Measurements from ENCODE around the gene SPAG9.

The SPAG9 gene

DNA sequence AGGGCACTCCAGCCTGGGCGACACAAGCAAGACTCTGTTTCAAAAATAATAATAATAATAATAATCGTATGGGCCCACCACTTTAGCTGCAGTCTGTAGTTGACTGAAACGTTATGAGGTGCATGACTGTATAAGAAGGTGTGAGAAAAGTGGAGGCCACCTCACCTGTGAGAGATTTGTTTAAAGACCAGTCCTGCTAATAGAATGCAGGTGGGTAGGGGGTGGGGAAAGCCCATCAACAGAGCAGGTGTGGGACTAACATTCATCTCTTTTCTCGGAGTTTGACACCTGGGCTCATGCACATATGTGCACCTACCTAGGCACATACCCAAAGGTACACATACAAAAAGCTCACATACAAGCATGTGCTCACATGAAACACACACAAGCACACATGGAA, 186.5 kb downstream of the SPAG9 start:
- no peak for DNase-seq

GRCh38 chr17:50931144-50931908, 189.3 kb downstream of the SPAG9 start:
- DNase-seq: peak; percentile 81

- DNase-seq: no peak
Measured at GRCh38 chr17:50928646-50929045, 192.0 kb downstream of the SPAG9 start.

DNA sequence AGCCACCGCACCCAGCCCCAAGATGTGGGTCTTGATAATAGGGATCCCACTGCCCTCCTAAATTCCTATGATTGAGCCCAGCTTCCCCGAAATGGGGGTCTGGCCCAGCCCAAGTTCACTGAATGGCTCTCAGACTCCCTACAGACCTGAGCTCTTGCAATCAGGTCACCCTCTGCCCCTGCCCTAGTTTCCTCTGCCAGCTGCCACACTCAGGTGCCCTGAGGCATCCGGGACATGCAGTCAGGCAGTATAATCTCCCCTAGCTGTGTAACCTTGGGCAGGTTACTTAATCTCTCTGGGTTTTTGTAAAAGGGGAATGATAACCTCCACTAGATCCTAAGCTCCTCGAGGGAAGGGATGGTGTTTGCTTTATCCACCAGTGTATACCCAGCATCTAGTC, 193.4 kb downstream of the SPAG9 start:
- DNase-seq: no peak

GRCh38 chr17:50926523-50926922, 194.1 kb downstream of the SPAG9 start:
- DNase-seq: no peak

DNA sequence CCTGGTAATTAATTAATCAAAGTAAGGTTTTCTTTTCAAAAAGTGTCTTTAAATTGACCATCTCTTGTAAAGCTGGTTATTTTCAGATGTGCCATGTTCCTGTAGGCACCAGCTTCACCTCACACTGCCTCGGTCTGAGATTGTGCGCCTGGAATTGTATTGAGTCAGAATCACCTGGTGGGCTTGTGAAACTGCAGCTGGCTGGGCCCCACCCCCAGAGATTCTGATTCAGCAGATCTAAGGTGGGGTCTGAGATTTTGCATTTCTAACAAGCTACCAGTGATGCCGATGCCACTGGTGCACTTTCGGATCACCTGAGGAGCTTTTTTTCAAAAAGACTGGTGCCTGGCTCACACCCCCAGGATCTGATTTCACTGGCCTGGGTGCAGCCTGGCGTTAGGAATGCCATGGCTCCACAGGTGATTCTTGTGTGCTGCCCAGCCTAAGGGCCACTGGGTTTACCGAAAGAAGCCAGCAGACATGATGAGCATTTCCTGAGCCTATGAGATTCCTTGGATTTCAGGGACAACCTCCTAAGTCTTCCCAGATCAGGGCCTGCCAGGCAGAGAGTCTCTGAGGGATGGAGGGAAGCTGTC, 195.3 kb downstream of the SPAG9 start:
- no peak for DNase-seq

- DNase-seq: no peak
Measured at GRCh38 chr17:50924800-50925199, 195.9 kb downstream of the SPAG9 start.

GRCh38 chr17:50924300-50924699, 196.4 kb downstream of the SPAG9 start:
- DNase-seq: no peak

- peak; percentile 37 for DNase-seq
Measured at GRCh38 chr17:50923611-50924010, 197.1 kb downstream of the SPAG9 start.

DNA sequence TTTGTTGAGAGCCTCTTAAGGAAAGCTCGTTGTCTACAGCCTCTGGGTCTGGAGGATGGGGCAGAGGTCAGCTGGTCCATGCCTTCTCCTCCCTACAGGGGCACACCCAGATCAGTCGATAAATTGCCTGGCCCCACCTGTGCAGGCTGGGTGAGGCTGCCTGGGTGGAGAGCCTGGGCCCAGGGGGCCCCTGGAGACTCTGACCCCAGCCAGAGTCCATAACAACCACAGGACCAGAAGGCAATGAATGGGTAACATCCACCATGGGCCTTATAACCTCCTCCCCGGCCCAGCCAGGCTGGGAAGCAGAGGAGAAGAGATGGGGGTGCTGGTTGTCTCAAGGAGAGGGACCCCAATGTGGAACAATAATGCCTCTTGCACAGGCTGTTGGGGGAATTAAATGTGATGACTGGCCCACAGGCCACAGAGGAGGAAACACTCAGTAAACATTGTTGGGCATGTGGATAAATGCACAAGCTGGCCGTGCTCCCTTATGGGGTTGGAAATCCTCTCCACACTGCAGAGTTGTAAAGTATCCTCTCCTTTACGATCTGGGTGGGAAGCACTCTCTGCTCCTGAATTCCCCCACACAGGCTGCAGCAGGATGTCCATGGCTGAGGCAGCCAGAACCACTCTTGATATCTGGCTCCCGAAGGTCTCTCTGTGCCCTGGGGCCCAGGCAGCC, 197.8 kb downstream of the SPAG9 start:
- no peak for DNase-seq

DNA sequence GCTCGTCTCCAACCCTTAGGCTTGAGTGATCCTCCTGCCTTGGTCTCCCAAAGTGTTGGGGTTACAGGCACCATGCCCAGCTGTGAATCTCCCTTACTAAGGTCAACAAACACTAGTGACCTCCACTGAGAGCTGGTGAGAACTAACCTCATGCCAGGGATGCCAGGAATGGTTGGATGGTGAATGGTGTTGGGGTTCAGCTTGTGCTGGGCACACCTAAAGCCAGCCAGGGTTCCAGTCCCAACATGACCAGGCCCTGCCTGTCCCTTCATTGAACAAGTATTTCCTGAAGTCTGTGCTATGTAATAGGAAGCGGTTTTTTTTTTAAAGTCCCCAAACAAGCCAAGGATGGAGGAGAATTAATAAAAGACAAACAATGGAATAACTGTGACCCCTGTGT, 198.6 kb downstream of the SPAG9 start:
- no peak for DNase-seq

- DNase-seq: no peak
Measured at GRCh38 chr17:50920891-50921586, 199.6 kb downstream of the SPAG9 start.

DNA sequence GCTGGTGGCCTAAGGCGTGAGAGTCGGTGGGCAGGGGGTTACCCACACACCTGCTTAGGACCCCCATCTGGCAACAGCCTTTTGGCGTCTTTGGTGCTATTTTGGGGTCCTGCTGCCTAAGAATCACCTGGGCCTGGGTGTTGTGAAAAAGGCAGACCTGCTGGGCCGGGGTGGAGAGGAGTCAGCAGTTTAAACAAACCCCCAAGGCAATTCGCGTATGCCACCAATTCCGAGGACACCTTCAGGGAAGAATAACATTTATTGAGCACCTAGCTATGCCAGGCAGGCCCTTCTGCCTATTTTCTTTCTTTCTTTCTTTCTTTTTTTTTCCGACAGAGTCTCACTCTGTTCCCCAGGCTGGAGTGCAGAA, 200.6 kb downstream of the SPAG9 start:
- no peak for DNase-seq

DNA sequence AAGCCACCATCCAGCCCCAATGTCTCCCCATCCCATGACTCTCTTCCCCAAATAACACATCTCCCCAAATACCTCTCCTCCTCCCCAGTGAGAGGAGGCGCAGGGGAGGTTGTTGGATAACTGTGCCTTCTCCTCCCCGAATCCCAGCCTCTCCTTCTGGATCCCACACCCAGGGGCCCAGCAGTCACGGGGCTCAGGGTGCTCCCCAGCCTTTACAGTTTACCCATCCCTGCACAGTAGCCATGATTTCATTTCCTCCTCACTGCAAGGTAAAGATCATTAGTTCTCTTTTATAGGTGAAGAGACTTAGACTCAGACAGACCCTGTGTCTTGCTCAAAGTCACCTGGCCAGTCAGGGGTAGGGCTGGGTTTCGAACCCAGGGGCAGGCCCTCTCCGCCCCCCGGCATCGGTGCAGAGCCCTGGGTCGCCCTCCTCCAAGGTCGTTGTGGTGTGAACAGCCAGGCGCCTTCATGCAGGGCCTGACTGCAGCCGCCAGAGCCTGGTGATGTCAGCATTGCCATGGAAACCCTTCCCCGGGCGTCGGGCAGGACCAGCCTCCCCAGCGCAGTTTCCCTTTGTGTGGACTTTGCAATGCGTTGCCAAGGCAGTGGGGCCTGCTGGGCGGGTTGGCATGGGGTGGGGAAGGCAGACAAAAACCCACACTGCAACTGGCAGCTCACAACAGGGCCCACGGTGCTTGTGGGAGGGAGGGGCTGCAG, 201.2 kb downstream of the SPAG9 start:
- peak; percentile 90 for DNase-seq

GRCh38 chr17:50918933-50919296, 201.8 kb downstream of the SPAG9 start:
- peak; percentile 12 for DNase-seq

DNA sequence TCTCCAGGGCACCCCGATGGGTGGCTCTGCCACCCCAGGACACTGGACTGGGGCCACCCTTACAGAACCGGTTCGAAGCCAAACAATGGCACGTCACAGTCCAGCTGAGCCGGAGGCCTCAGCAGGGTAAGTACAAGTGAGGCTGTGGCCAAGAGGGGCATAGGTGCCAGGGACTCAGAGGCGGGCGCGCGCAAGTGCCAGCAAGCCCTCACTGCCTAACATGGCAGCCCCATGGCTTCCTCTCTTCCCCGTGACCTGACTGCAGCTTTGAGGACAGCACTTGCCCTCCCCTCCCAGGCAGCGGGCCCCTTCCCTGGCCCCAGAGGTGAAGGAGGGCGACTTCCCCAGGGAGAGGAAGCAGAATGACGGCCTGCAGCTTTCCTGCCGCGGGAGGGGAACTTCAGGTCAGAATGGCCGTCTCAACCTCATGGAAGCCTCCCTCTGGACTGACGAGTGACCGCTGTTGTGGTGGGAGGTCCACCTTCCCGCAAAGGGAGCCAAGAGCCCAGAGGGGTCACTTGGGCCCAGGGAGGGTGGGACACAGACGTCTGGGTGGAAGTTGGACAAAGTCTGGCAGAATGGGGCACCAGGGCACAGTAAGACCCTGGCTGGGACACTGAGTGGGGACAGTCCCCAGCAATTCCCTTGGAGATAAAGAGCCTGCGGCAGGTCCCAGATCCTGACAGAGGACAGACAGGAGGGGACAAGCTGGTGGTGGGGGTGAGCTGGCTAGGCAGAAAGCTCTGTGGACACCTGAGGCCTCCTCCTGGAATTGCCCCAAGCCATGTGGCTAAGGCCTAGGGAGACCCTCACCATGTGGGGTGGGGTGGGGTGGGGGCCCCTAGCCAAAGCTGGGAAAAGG, 202.4 kb downstream of the SPAG9 start:
- no peak for DNase-seq

GRCh38 chr17:50917418-50917743, 203.3 kb downstream of the SPAG9 start:
- DNase-seq: no peak

GRCh38 chr17:50916708-50917417, 203.8 kb downstream of the SPAG9 start:
- DNase-seq: no peak

GRCh38 chr17:50916026-50916707, 204.5 kb downstream of the SPAG9 start:
- DNase-seq: no peak

- no peak for DNase-seq
Measured at GRCh38 chr17:50914505-50915063, 206.1 kb downstream of the SPAG9 start.

- no peak for DNase-seq
Measured at GRCh38 chr17:50913120-50913519, 207.5 kb downstream of the SPAG9 start.
